SW480 (cell line): Measurements from ENCODE around the gene P2RY8.
A peak's percentile ranks its signal among the peaks of the same experiment; 100 is the strongest.
"Not testable (repeated sequence)": the region's sequence is repeated elsewhere in the genome, so short reads cannot be mapped to it uniquely, and the experiment has no call there.

Source experiments
- DNase-seq: peaks from one replicate; pipeline ENCODE4 v3.0.0-alpha.2; 2016; ENCODE audit warnings: low spot score

Gene P2RY8

DNA sequence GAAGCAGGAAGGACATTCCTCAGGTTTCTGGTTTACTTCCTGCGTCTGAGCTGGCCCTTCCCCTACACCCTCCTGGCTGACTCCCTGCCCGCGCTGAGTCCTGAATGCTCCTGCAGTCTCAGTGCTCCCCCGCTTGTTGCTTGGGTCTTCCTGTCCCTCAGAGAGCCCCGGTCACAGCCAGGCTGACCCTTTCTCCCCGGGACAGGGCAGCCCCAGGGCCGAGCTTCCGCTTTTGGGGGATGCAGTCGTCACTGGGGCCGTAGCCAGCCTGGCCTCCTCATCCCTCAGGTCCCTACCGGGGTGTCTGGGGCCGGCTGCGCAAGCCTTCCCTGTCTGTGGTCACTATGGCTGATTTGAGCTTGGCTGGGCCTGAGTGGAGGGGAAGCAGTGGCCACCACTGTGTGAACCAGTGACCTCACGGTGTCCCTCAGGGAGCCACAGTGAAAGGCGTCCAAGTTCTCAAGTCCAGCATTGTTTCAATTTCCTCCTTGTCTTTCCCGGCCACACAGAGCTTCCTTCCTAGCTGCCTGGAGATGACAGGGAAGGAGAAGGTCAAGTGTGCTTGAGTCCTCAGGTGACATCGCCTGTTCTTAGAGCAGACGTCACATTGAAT is 50.1 kb downstream of the P2RY8 start:
- DNase-seq: no peak

DNA sequence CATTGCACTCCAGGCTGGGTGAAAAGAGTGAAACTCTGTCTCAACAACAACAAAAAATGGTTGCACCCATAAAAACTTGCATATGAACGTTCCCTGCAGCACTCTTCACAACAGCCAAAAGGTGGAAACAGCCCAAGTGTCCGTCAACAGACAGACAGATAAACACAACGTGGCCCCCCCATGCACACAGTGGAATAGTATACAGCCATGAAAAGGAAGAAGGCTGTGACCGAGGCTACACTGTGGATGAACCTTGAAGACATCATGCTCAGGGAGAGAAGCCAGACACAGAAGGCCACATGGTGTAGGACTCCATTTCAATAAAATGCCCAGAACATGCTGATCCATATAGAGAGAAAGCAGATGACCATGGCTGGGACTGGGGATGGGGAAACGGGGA is 50.8 kb downstream of the P2RY8 start:
- DNase-seq: no peak

DNA sequence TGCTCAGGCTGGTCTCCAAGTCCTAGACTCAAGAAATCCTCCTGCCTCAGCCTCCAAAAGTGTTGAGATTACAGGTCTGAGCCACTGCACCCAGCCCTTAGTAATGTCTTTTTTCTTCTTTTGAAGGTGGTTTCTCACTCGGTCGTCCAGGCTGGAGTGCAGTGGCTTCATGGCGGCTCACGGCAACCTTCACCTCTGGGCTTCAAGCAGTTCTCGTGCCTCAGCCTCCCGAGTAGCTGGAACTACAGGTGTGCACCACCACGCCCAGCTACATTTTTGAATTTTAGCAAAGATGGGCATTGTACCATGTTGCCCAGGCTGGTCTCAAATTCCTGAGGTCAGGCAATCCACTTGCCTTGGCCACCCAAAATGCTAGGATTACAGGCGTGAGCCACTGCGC is 52.0 kb downstream of the P2RY8 start:
- no peak for DNase-seq

DNA sequence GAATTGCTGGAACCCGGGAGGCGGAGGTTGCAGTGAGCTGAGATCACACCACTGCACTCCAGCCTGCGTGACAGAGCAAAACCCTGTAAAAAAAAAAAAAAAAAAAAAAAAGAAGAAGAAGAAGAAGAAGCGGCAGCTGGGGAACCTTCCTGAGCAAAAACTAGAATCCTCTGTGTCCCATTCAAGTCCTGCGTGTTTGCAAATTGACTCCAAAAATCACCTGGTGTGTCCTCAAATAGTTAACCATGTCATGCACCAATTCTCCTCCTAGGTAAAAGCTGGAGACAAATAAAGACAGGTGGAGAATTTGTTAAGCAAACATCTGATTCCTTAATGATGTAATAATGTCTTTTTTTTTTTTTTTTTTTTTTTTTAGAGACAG is 52.4 kb downstream of the P2RY8 start:
- DNase-seq: no peak

DNA sequence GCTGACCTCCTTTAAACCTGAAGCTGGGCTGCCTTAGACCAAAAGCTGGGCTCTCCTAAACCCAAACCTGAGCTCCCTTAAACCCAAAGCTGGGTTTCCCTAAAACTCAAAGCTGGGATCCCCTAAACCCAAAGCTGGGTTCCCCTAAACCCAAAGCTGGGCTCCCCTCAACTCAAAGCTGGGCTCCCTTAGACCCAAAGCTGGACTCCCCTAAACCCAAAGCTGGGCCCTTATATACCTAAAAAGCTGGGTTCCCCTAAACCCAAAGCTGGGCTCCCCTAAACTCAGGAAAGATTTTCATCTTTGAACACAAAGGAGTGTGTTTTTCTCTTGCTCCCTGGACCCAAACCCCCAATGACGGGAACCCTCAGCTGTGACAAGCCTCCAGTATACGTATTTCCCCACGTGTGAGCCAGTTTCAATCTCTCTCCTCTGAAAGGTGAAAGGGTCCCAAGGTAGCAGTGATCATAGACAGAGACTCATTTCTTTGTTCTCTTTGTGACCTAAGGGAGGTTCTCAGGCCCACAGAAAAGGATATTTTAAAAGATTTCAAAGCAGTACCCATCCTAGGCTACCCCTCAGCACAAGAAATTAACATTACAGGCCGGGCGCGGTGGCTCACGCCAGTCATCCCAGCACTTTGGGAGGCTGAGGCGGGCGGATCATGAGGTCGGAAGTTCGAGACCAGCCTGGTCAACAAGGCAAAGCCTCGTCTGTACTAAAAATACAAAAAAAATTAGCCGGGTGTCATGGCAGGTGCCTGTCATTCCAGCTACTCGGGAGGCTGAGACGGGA is 52.9 kb downstream of the P2RY8 start:
- no peak for DNase-seq

DNA sequence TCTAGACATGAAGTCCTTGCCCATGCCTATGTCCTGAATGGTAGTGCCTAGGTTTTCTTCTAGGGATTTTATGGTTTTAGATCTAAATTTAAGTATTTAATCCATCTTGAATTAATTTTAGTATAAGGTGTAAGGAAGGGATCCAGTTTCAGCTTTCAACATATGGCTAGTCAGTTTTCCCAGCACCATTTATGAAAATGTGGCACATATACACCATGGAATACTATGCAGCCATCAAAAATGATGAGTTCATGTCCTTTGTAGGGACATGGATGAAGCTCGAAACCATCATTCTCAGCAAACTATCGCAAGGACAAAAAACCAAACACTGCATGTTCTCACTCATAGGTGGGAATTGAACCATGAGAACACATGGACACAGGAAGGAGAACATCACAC is 54.5 kb downstream of the P2RY8 start:
- not testable (repeated sequence) for DNase-seq

DNA sequence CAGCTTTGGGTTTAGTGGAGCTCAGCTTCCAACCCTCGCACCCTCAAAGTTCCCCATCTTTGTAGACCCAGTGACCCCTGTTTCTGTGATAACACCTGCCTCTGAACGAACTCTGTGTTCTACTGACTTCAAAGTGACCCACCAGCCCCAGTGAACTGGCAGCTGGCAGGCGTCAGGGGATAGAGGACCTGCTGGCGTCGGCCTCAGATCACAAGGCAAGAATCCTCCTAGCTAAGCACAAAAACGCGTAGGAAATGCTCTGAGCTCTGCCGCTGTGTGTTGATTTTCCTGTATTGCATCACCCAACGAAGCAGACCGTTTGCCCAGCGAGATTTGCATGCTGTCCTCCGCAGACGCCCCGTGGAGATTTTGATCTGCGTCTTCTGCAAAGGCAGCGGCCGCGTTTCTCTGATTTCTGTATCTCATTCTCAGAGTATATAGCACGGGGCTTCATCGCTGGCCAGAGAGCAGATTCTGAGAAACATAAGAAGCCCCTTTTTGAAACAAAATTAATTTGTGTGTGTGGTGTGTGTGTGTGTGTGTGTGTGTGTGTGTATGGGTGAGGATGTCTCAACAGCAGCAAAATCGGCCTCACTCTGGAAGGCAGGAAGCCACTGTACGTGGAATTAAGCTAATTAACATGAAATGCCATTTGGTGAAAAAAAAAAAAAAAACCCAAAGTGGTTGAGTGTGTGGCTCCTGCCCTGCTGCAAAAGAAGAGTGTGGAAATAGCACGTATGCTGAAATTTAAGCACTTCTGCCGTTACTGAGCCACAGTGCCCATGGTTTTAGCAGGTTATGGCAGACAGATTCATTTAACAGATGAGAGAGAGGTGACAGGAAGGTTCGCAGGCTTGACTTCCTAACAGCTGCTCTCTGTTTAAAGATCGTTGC is 55.1 kb downstream of the P2RY8 start:
- peak; percentile 91 for DNase-seq

DNA sequence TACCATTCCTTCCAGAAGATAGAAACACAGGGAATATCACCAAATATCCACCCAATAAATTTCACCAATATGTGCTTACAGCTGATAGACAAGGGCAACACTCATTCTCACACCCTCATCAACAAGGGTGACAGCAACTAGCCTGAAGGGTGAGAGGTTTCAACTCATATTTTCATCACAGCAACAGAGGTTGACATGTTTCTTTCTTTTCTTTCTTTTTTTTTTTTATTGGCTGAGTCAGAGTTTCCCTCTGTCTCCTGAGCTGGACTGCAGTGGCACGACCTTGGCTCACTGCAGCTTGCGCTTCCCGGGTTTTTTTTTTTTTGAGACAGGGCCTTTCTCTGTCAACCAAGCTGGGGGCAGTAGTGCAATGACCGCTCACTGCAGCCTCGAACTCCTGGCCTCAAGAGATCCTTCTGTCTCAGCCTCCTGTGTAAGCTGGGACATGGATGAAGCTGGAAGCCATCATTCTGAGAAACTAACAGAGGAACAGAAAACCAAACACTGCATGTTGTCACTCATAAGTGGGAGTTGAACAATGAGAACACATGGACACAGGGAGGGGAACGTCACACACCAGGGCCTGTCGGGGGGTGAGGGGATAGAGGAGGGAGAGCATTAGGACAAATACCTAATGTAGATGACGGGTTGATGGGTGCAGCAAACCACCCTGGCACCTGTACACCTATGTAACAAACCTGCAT is 56.8 kb downstream of the P2RY8 start:
- DNase-seq: no peak

DNA sequence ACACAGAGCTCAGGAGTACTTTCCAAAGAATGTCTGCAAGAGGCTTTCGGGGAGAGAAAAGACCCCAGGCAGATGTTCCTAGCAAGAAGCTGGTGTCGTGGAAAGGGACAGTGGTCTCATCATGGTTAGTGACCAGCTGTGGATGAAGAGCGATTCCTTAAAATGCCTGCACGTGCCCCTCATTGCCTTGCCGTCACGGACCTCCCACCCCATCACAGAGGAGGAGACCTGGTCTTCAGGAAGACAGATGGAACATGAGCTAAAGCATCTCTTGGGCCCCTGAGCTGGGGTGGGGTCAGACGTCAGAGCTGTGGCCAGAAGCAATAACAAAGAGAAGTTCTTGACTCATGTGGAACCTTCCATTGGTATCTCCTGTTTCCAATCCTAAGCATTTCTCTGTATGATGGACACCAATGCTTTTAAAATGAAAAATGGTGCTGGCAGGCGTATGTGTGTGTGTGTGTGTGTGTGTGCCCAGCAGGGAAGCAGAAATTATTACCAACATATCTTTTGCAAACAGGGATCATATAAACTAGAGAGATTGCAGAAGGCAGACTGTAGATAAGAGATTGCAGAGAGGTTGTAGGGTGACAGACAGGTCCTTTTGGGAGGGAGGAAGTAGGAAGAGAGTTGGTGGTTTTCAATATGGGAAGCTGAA is 59.1 kb downstream of the P2RY8 start:
- no peak for DNase-seq

DNA sequence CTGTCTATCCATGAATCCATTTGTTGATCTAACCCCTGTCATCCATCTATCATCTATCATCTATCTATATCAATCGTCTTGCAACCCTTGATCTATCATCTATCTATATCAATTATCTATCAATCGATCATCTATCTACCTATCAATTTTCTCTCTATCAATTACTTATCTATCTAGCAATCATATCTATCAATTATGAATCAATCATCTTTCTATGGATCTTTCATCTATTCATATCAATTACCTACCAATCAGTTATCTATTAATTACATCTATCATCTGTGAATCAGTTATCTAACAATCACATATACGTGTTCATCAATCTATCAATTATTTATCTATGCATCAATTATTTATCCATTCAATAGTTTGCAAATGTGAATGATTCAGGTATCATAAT is 59.8 kb downstream of the P2RY8 start:
- no peak for DNase-seq

DNA sequence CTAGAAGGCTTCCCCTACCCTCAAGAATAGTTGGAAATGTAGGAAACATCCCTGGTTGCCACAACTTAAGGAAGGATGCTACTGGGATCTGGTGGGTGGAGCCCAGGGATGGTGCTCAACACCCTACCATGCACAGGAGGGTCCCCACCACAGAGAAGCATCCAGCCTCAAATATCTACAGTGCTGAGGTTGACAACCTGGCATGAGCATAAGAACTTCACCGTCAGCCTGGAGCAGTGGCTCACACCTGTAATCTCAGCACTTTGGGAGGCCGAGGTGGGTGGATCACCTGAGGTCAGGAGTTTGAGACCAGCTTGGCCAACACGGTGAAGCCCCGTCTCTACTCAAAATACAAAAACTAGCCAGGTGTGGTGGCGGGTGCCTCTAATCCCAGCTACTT is 60.3 kb downstream of the P2RY8 start:
- DNase-seq: no peak

DNA sequence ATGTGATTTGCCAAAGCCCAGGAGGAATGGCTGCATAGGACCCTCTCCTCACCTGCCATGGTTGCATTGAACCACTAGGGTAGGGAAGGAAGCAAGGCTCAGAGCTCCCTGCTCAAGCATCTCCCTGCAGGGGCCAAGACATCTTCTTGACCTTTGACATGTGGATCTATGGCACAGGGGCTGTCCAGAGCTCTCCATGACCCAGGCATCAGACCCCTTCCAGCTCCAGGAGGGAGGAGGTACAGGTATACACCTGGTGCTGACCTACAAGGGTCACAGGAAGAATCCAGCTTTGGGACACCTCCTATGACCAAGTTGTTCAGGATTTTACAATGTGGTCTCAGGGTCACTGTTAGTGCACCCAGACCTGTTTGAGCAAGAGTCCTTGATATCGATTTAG is 61.1 kb downstream of the P2RY8 start:
- no peak for DNase-seq

DNA sequence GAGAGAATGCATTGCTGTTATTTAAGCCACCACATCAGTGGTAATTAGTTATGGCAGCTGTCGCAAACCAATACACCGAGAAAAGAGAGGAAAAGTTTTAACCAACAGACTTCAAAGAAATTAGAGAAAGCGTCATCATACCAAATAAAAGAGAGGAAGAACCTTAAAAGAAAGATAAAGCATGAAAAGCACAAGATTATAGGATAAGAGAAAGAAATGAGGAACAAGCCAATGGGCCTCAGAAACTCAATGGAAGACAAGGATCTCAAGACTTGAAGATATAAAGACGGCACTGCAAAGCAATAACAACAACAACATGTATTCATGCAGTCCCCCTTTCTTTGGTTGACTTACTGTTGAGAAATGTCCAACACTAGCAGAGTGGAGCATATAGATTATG is 61.5 kb downstream of the P2RY8 start:
- no peak for DNase-seq

DNA sequence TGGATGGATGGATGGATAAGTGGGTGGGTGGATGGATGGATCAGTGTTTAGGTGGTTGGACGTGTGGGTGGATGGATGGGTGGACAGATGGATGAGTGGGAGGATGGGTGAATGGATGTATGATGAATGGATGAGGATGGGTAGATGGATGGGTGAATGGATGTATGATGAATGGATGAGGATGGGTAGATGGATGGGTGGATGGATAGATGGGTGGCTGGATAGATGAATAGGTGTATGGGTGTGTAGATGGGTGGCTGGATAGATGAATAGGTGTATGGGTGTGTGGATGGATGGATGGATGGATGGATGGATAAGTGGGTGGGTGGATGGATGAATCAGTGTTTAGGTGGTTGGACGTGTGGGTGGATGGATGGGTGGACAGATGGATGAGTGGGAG is 62.4 kb downstream of the P2RY8 start:
- DNase-seq: not testable (repeated sequence)

DNA sequence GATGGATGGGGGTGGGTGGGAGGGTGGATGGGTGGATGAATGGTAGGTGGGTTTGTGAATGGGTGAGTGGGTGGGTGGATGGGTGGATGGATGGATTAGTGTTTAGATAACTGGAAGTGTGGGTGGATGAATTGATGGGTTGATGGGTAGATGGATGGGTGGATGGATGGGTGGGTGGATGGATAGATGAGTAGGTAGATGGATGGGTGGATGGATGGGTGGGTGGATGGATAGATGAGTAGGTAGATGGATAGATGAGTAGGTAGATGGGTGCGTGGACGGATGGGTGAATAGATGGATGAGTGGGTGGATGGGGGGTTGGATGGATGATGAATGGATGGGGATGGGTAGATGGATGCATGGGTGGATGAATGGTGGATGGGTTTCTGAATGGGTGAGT is 64.0 kb downstream of the P2RY8 start:
- no peak for DNase-seq

DNA sequence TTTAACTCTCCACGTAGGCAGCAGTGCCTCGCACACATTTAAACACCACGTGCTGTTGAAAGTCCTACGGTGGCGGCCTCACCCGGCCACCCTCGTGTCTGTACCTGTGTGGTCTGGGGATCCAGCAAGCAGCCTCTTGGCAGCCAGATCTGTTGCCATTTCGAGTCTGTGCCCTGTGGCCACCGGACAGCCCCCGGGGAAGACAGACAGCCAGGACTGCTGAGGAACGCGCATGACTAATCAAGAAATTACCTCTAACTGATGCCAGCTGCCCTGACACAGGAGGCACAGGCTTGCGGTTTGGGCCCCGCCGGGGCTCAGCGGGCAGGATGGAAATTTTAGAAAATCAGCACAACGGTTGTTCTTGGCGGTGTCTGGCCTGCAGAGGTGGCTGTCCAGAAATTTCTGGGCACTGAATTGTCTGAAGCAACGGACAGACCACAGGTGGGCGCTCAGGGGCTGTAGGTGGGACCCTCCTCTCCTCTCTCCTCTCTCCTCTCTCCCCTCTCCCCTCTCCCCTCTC is 68.7 kb downstream of the P2RY8 start:
- DNase-seq: peak; percentile 65

DNA sequence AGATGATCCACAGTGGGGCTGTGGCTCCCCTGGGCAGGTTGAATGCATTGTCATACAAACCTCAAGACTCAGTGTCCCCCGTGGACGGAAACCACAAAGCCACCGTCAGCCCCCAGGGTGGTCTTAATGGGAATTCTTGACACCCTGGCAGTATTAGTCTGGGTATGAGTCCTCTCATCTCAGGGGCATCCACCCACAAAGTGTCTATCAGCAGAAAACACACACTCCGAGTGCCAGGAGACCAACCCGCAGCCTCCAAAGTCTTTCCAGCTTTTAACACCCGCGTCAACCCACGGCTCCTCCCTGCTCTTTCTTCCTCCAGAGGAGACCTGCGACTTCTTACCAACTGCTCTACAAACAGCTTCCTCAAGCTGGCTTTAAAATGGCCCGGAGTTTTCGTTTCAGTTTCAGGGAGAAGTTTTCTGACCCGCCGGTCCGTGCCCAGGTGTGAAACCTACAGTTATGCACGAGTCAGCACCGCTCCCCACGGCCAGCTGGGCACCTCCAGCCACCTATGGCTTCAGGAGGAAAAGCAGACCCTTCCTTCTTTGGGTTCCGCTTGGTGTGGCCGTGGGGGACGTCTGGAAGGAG is 69.9 kb downstream of the P2RY8 start:
- no peak for DNase-seq

DNA sequence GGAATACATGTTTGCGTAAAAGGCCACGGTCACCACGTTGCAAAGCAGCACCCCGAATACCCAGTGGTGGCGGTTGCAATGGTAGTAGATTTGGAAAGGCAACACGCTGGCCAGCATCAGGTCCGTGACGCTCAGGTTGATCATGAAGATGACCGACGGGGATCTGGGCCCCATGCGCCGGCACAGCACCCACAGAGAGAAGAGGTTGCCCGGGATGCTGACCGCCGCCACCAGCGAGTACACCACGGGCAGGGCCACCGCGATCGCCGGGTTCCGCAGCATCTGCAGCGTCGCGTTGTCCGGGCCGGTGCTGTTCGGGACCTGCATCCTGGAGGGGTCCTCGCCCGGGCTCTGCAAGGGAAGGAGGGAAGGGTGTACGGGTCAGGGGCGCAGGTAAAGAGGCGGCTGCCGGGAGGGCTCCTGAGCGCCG is 70.7 kb downstream of the P2RY8 start:
- DNase-seq: no peak

DNA sequence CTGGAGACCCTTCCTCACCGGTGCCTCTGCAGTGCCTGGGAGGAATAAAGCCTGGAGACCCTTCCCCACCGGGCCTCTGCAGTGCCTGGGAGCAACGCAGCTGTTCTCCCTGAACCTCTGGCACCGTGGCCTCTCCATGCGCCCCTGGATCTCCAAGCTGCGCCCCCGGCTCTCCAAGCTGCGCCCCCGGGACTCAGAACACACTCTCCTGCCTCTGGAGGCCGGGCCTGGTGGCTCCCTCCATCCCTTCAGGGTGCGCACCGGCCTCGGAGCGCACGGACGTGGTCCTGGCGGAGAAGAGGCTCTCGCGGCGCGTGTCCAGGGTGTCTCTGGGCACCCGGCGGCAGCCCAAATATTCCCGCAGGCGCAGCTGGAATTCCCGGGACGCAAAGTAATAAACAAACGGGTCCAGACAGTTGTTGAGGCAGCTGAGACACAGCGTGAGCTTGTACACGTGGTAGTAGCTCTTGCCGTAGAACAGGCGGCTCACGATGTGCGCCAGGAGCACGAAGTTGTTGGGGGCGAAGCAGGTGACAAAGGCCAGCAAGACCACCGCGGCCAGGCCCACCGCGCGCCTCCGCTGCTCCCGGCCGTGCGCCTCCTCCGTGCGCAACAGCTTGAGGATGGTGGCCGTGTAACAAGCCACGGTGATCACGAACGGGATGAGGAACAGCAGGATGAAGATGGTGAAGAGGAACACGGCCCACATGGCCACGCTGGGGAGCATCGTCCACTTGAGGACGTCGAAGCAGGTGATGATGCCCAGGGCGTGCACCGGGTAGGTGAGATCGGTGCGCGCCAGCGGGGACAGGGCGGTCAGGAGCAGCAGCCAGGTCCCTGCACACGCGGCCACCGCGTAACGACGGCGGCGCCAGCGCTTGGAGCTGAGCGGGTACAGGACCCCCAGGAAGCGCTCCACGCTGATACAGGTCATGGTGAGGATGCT is 71.4 kb downstream of the P2RY8 start:
- DNase-seq: no peak

DNA sequence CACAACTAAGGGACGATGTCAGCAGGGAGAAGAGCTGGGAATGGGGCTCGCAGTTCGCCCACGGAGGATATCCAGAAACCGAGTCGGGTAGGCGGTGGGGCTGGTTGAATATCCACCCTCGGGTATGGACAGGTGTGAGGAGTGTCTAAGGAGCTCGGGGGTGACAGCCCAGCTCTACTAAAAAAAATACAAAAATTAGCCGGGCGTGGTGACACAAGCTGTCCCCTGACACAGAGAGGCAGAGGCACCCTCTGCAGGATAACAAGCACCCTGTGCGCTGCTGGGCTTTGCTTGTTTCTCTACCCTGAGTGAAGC is 72.1 kb downstream of the P2RY8 start:
- DNase-seq: no peak
